ENCODE measurements around the gene ZBTB7C.

ZBTB7C gene

GRCh38 chr18:48219810-48220499, 189.2 kb downstream of the ZBTB7C start:
- DNase-seq, result peak in 24 of 58 donors; percentile 9 to 79 (median 45)

- no peak for DNase-seq
Measured at GRCh38 chr18:48219037-48219809, 190.0 kb downstream of the ZBTB7C start.

DNA sequence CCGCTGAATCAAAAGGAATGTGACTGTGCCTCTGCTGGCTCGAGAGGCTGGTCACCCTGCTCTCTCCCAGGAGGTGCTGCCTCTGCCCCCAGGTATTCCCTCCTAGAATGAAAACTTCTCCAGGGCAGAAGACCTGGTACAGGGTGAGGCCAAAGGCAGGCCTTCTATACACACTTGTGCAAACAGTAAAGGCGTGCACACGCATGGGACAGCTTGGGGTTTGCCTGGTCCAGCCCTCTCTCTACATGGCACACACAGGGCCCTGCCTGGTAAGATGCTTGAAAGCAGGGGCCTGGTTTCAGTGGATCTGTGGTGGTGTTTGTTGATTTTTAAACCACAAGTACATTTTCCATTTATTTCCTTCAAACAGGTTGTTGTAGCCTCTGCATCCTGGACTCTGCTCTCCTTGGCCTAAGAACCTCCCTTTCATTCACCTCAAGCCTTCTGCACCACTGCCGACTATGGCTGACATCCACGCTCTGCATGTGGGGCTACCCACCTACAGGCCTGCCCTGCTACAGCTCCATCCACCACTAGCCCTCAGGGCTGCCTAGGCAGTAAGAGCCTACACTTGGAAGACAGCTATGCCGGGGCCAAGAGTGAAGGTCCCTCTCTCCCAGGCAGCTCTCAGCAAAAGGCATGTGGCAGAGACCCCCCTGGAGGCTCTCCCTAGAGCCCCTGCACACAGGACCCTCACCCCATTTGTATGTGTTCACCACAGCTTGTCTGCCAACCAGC, 190.7 kb downstream of the ZBTB7C start:
- no peak for DNase-seq

DNA sequence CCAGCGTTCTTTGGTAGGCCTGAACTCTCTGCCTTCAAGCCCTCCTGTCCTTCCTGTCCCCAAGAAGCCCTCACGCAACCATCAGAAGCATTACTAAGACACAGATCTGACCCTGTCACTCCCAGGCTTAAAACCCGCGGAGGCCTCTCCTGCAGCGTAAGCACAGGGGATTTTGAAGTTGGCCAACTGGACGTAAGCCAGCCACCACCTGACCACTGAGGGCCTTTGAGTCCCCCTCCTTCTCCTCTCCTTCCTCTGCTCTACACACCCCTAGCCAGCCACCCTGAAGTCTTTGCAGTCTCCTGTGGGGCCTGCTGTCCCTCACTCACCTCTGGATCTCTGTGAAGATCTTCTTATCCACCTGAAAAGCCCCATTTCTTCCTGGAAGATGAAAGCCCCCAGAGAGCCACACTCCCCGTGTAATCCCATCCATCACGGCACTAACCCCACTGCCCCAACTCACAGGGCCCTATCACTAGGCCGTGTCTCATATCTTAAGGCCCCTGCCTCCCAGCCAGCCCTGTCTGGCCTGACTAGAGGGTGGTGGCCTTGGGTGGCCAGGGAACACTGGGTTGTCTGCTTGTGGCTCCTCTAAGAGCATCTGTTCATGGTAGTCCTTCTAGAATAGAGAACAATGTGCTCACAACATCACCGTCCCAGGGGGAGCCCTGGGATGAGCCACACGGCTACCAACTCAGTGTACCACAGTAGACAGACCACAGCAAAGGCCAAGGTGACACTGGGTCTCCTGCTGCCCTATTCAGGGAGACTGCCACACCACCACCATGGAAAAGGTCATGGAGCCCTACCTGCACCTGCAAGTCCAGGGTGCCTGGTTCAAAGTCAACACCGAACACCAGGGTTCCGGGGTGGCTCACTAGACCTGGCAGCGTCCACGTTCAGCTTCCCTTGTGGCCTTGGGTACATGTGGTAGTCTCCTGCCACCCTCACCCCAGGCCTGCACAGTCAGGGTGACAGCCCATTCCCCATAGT, 191.6 kb downstream of the ZBTB7C start:
- no peak for DNase-seq

GRCh38 chr18:48216639-48217257, 192.4 kb downstream of the ZBTB7C start:
- DNase-seq, result no peak

DNA sequence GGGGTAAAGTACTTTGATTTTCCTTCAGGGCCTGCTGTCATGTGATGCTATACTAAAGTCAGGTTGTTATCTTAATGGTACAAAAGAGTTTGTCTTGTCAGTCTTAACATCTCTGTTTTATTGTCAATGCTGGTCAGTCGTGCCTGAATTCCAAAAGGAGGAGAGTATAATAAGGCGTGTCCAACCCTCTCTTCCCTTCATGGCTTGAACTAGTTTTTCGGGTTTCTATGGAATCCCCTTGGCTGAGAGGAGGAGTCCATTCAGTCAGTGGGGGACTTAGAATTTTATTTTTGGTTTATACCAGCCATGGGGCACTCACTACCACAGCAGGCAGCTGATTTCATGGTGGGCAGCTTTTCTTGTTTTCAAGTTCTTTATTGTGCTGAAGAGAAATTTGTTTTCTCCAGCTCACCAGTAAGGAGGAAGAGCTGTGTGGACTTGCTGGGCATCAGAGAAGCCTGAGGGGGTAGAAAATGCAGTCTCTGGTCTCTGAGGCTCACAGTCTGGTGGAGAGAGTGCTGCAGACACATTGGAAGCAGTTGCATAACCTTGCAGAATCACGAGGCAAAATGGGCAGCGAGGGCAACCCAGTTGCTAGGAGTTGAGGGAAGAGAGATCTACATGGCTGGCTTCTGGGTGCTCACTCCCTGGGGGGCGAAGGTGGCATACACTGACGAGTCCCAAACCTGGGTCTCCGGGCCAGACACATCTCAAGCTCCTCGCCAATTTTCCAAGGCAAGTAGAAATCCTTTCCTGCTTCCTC, 193.1 kb downstream of the ZBTB7C start:
- peak in 6 of 58 donors; percentile 10 to 29 (median 14) for DNase-seq

DNA sequence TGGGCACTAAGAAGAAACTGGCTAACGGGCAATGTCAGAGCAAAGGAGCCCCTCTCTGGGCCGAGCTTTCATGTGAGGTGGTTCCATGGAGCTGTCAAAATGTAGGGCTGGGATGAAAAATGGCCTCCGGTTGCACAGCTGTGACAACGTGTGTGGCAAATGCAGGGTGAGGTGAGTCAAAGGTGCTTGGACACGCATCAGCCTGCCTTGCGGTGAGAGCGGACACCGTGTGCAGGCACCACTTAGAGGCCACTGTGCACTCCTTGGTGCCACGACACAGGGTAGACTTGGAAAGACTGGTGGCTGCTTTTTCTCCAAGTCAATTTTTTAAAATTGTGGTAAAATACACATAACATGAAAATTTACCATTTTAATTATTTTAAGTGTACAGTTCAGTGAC, 195.4 kb downstream of the ZBTB7C start:
- DNase-seq, result no peak

DNA sequence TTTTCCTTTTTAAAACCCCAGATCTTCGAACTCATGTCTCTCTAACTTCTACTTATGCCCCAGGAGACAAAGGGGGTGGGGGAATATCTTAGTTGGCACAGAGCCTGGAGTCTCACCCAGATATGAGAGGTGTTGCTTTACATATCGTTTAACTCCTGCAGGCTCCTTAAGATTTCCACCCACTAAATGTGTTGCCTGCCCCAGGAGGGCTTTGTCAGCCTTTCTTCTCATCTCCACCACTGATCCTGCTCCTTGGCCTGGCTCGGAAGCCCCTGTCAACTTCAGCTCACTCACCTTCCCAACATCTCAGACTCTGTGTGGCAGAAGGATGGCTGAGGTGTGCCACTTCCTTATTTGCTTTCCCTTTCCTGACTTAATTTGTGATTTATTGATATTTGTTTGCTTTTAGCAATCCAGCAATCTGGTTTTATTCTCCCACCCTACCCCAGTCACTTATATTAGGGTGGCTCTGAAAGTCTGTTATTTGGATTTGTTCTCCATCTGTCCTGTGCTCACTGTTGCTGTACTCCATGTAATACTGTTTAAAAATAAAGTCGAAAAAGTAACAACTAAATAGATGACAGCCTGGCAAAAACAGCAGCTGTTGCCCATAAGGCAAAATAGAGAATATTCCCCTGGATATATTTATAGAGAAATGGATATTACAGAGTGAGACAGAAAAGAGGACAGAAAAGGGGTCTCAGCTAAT, 200.6 kb downstream of the ZBTB7C start:
- DNase-seq, result no peak

DNA sequence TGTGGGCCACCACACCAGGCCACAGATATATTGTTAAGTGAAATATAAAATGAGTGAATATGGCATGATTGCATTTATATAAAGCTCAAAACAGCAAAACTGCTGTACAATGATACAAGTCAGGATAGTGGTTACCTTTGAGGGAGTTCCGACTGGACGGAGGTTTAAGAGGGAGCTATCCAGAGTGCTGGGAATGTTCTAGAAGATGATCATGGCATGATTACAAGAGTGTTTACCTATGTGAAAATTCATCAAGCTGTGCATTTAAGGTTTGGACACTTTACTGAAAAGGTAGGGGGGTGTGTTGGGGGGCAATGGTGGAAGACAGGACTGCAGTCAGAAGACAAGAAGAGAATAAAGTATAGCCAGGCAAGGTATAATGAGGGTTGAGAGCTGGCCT, 201.4 kb downstream of the ZBTB7C start:
- no peak for DNase-seq

DNA sequence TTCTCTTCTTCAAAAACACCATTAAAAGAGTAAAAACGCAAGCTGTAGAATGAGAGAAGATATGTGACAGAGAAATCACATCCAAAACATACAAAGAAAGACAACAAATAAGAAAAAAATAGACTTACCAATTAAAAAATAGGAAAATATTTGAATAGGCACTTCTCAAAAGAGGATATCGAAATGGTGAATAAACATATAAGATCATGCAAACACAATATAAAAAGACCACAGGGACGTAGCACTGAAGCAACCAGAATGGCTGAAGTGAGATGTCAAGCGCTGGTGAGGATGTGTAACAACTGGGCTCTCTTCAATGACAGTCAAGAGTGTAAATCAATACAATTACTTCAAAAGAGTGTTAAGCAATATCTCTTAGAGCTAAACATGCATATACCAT, 202.3 kb downstream of the ZBTB7C start:
- no peak for DNase-seq

DNA sequence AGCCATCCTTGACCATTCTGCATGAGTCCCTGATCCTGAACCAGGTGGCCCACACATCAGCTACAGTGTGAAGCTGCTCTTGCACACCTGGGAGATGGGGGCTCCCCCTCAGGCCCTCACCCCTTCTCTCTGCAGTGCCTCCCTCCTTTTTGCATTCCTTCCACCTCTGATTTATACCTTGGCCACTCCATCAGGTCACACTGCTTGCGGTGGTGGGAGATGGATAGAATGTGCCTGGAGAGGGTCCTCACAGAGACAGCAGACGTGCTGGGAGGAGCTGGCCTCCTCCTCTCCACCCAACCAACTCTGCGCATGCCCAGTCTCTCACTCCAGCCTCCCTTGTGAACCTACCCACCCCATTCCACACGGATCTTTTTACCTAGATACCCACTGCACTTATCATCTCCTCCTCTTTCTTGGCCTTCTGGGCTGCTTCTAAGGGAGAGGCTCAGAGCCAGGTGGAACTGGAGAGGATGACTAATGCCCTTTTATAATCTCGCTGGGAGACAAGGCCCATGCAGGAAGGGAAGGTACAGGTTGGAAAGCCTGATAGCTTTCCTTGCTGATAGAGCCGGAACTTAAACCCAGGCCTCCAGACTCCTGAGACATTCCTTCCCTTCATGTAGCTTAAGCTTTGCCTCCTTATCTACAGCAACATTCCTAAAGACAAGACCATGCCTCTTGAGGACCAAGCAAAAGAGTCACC, 205.1 kb downstream of the ZBTB7C start:
- no peak for DNase-seq

DNA sequence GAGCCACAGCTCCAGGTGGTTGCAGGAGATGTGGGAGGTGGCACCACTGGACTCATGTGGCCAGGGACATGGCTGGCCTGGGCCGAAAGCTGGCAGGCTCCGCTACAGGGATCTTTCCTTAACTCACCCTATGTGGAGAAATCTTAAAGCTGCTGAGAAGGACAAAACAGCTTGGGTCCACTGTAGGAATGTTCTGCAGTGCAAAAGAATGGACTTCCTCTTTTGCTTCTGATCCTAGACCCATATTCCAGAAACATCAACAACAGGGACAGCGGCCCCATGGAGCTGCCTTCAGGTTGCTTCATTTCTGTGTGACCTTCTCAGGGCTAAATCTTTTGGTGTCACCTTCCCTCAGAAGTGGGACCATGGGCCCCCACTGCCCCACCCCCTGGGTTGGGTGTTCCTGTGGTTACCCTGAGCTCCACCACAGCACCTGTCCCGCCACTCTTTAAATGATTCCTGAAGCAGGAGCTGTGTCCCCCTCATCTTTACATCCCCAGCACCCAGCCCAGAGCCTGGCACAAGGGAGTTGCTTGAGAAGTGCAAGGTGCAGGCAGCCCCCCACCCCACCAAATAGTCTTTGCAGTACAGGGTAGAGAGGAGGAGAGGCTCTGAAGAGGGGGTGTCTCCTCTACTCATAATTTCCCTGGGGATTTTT, 205.8 kb downstream of the ZBTB7C start:
- no peak for DNase-seq

GRCh38 chr18:48202350-48203260, 206.6 kb downstream of the ZBTB7C start:
- no peak for DNase-seq

DNA sequence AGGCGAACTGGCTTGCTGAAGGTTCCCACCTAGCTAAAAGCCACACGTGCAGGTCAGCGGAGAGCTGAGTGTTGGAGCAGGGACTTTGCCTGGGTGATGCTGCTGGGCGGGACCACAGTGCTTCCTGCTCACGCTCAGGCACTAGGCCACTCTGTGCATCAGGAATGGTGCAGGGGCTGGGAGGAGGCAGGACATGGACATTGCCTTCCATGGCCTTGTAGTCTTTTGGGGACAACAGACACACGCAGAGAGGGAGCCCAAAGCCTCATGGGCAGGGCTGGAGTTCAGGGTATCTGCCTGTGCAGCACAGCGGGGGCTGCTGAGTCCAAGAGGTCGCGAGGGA, 207.2 kb downstream of the ZBTB7C start:
- DNase-seq, result no peak

DNA sequence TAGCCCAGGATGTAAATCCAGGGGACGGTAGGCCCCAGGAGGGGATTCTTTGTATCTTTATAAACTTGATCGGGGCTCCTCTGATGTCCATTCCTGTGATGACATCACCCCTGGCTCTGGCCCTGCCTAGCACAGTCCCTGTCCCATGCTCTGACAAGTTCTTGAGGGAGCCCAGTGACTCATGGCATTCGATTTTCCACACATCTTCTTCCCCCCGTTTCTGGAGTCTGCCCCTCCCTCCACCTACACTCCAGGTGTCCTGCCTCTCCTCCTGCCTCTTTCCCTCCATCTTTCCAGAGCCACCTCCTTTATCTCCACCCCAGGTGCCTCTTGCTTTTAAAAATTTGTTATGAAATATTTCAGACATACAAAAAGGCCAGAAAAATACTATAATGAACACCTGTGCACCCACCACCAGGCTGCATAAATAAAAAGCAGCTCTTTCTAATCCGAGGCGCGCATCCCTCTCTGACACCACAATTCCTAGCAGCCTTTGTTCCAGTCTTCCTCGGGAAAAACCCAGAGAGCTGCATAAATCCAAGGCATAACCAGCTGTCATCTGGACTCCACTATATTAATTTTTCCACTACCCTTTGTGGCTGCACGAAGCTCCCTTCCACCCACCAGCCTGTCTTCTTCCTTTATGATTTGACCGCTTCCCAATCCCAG, 207.7 kb downstream of the ZBTB7C start:
- no peak for DNase-seq

DNA sequence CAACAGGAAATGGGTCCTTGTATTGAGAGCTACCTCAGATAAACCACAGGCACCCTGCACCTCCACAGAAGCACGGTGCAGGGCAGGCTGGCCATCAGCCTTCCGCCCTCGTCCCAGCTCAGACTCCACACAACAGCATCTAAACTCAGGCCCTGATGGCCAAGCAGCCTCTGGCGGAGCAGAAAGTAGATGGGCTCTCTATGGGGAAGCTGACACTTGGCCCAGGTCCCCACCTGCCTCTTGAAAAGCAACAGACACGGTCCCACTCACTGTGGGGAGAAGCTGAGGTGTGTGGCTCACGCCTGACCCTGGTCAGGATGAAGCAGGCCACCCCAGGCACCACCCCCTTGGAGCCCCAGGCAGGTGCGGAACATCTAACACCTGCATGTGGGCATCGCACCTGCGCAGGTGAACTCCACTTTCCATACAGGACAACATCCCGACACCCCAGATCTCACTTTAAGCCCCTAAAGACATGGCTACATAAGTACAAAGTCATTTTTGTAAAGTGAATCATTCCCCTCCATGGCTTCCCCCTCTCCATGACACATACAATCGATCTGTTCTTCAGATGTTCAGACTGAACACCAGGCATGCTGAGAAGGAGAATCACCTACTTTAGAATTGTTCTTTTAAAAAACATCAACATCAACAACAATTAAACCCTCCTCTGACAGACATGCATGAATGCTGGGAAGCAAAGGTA, 208.4 kb downstream of the ZBTB7C start:
- no peak for DNase-seq

Measured in anterior cingulate cortex (tissue), 58 donors.